Lung (tissue), 12 donors: ENCODE measurements around the gene CKMT2. TPM values are rescaled to one million over a fixed set of nuclear protein-coding genes. Genes with fewer than 3 reads are reported as not detected.

Experiments used
- ATAC-seq: fragments of 200-7000 bp; cut with Tn5 transposase; one replicate; pipeline ENCODE4 v1.9.1; 2020; ENCODE audit warnings: moderate number of reproducible peaks; ENCODE audit not compliant: insufficient read depth, low FRiP score
- DNase-seq, 3 donors: peaks; one replicate each; pipeline ENCODE4 v3.0.0-alpha.2; 2013 to 2017
- H3K27ac ChIP-seq, 2 donors: one replicate each; pipeline ENCODE4 v1.5.1; 2013; ENCODE audit warnings: mild to moderate bottlenecking in 2 of 2, moderate library complexity in 2 of 2, control low read depth in 1 of 2, inconsistent platforms in 1 of 2, low read depth in 1 of 2, low read length in 1 of 2
- H3K27me3 ChIP-seq, 3 donors: one replicate each; pipeline ENCODE4 v1.5.1; 2013; ENCODE audit warnings: low read length in 2 of 3; ENCODE audit not compliant: control insufficient read depth in 3 of 3, insufficient read depth in 3 of 3
- H3K36me3 ChIP-seq, 4 donors: one replicate each; pipeline ENCODE4 v1.5.1; 2013; ENCODE audit warnings: low read length in 4 of 4, mild to moderate bottlenecking in 1 of 4, moderate library complexity in 1 of 4; ENCODE audit not compliant: control insufficient read depth in 4 of 4, insufficient read depth in 4 of 4
- H3K4me1 ChIP-seq, 5 donors: one replicate each; pipeline ENCODE4 v1.5.1; 2013; ENCODE audit warnings: low read length in 5 of 5, mild to moderate bottlenecking in 2 of 5, moderate library complexity in 1 of 5; ENCODE audit not compliant: control insufficient read depth in 5 of 5, insufficient read depth in 5 of 5
- H3K4me3 ChIP-seq: one replicate; pipeline ENCODE4 v1.5.1; 2013; ENCODE audit warnings: mild to moderate bottlenecking, control low read depth, moderate library complexity
- H3K9ac ChIP-seq, 2 donors: one replicate each; pipeline ENCODE4 v1.5.1; 2013; ENCODE audit warnings: low read length in 2 of 2, control low read depth in 1 of 2; ENCODE audit not compliant: insufficient read depth in 1 of 2
- H3K9me3 ChIP-seq, 4 donors: one replicate each; pipeline ENCODE4 v1.5.1; 2013; ENCODE audit warnings: low read length in 3 of 4, mild to moderate bottlenecking in 1 of 4, moderate library complexity in 1 of 4; ENCODE audit not compliant: control insufficient read depth in 4 of 4, insufficient read depth in 3 of 4
- CTCF ChIP-seq: IDR thresholded peaks from 2 replicates; pipeline ENCODE4 v1.5.1; 2012; ENCODE audit warnings: mild to moderate bottlenecking; ENCODE audit errors: control extremely low read depth, extremely low read depth
- WGBS, 2 donors: extraction: QIAGEN DNeasy Blood & Tissue Kit; methylation state at CpG; one replicate each; pipeline ENCODE4 v1.1.7; 2013; 5-methylcytosine and 5-hydroxymethylcytosine counted together
- polyA plus RNA-seq, 2 donors: library from polyadenylated mRNA; stranded (reverse); fragments of 200-250 nt; gene quantifications; one replicate each; pipeline ENCODE4 v1.2.1, GENCODE V29; 2013
- total RNA-seq, 2 donors: library from RNA; depleted of rRNA in 1 of 2; stranded (reverse); fragments of >200 nt in 1 of 2; gene quantifications; one replicate each; pipeline ENCODE4 v1.2.1, GENCODE V29; 2014 to 2021
- donor health status: control.
- donor health status: control.
- donor health status: Bipolar disorder and iron deficiency.
- donor health status: healthy.
- donor health status: DM: yes; HTN: yes; CAD: no.

Gene CKMT2
- total and polyA plus RNA-seq, 4 donors = 1.2 to 2.8 (median 1.8) TPM

GRCh38 chr5:81209386-81209785 is 23.7 kb upstream of the CKMT2 start:
- Histone ChIP-seq H3K27me3 (no peaks in the 10 kb centered on the region), H3K9me3 (no peaks in the 10 kb centered on the region), H3K4me1 (peaks cover 0 to 2% (median 0%) of the 10 kb centered on the region in 5 donors), H3K4me3 (no peak overlapping the region), H3K36me3 (no peaks in the 10 kb centered on the region), H3K27ac (no peak overlapping the region), H3K9ac (no peak overlapping the region)
- DNase-seq (no peak), ATAC-seq (no peak)
- TF ChIP-seq CTCF = no peak
- 91 to 96% methylated on average over 5 of the region's 5 CpGs for WGBS, 2 donors

- no peak for TF ChIP-seq CTCF
- no peaks in the 10 kb centered on the region for H3K27me3 ChIP-seq
- 89 to 95% methylated on average over 11 of the region's 11 CpGs for WGBS, 2 donors
- no peak overlapping the region for H3K27ac ChIP-seq
- H3K9me3 ChIP-seq = no peaks in the 10 kb centered on the region
- H3K4me1 ChIP-seq = peaks cover 0 to 2% (median 0%) of the 10 kb centered on the region in 5 donors
- no peaks in the 10 kb centered on the region for H3K36me3 ChIP-seq
- no peak overlapping the region for H3K9ac ChIP-seq
- no peak overlapping the region for H3K4me3 ChIP-seq
- ATAC-seq (no peak), DNase-seq (no peak)
Measured at GRCh38 chr5:81209869-81210493, 23.1 kb upstream of the CKMT2 start.

DNA sequence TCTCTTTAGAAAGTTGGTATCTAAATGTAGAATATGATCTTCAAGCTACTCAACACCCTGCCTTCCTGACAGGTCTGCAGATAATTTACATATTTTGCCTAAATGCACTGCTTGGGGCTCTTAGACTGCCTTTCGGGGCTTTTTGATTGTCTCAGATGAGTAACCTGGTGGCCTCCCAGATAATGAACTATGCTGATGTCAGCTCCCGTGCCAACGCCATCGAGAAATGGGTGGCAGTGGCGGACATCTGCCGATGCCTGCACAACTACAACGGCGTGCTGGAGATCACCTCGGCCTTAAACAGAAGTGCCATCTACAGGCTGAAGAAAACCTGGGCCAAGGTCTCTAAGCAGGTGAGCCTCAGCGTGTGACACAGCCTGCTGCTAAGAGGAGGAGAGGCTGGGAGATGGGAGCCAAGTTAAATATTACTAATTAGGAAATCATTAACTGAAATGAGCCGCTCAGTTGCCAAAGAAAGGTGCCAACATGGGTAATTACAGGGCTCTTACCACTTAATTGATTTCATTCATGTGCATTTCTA is 20.8 kb upstream of the CKMT2 start:
- TF ChIP-seq CTCF = no peak
- no peaks in the 10 kb centered on the region for H3K36me3 ChIP-seq
- no peak overlapping the region for H3K4me3 ChIP-seq
- no peaks in the 10 kb centered on the region for H3K9me3 ChIP-seq
- no peak overlapping the region for H3K9ac ChIP-seq
- DNase-seq (no peak), ATAC-seq (peak; percentile 49)
- H3K27me3 ChIP-seq = no peaks in the 10 kb centered on the region
- H3K27ac ChIP-seq = no peak overlapping the region
- H3K4me1 ChIP-seq = peaks cover 0 to 2% (median 0%) of the 10 kb centered on the region in 5 donors
- 72 to 90% methylated on average over 11 of the region's 11 CpGs for WGBS, 2 donors
